ENCODE measurements around the gene TSC22D4.

- TF ChIP-seq, protein P1, sequence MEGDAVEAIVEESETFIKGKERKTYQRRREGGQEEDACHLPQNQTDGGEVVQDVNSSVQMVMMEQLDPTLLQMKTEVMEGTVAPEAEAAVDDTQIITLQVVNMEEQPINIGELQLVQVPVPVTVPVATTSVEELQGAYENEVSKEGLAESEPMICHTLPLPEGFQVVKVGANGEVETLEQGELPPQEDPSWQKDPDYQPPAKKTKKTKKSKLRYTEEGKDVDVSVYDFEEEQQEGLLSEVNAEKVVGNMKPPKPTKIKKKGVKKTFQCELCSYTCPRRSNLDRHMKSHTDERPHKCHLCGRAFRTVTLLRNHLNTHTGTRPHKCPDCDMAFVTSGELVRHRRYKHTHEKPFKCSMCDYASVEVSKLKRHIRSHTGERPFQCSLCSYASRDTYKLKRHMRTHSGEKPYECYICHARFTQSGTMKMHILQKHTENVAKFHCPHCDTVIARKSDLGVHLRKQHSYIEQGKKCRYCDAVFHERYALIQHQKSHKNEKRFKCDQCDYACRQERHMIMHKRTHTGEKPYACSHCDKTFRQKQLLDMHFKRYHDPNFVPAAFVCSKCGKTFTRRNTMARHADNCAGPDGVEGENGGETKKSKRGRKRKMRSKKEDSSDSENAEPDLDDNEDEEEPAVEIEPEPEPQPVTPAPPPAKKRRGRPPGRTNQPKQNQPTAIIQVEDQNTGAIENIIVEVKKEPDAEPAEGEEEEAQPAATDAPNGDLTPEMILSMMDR (IDR thresholded peaks at IDR 0.05), result no peak
- TF ChIP-seq POLR2A (IDR thresholded peaks at IDR 0.05), result no peak
Observed at GRCh38 chr7:100419660-100420226, 59.3 kb downstream of the TSC22D4 start.

Measured in lower leg skin (tissue), 3 donors.